H9 (cell line): ENCODE results near the gene MAP1S. TPM values are rescaled to one million over a fixed set of nuclear protein-coding genes. Genes with fewer than 3 reads are reported as not detected.

Experiments used
- DNase-seq: peaks from one replicate; pipeline ENCODE4 v3.0.0-alpha.2; 2017
- H2AFZ ChIP-seq: one replicate; pipeline ENCODE4 v1.6.1; 2013; ENCODE audit warnings: mild to moderate bottlenecking, low read length, control low read depth, moderate library complexity
- H2AK5ac ChIP-seq: 2 replicates; pipeline ENCODE4 v1.6.1; 2013; ENCODE audit warnings: low read length, control low read depth, mixed read lengths; ENCODE audit not compliant: insufficient read length
- H2BK120ac ChIP-seq: one replicate; pipeline ENCODE4 v1.6.1; 2013; ENCODE audit warnings: low read depth, mild to moderate bottlenecking, low read length, control low read depth, inconsistent platforms; ENCODE audit not compliant: poor library complexity, severe bottlenecking
- H2BK12ac ChIP-seq: 2 replicates; pipeline ENCODE4 v1.6.1; 2013; ENCODE audit warnings: low read length, control low read depth, mixed read lengths, low read depth; ENCODE audit not compliant: insufficient read length
- H2BK15ac ChIP-seq: 2 replicates; pipeline ENCODE4 v1.6.1; 2013; ENCODE audit warnings: low read depth, low read length, control low read depth
- H2BK20ac ChIP-seq: one replicate; pipeline ENCODE4 v1.6.1; 2013; ENCODE audit warnings: low read depth, mild to moderate bottlenecking, low read length, control low read depth, inconsistent platforms; ENCODE audit not compliant: poor library complexity, severe bottlenecking
- H2BK5ac ChIP-seq: 2 replicates; pipeline ENCODE4 v1.6.1; 2013; ENCODE audit warnings: low read length, control low read depth, mixed read lengths; ENCODE audit not compliant: insufficient read length
- H3K14ac ChIP-seq: 2 replicates; pipeline ENCODE4 v1.6.1; 2013; ENCODE audit warnings: low read length, control low read depth; ENCODE audit not compliant: insufficient read depth
- H3K18ac ChIP-seq: 2 replicates; pipeline ENCODE4 v1.6.1; 2013; ENCODE audit warnings: low read depth, mild to moderate bottlenecking, mixed read lengths, low read length, control low read depth; ENCODE audit not compliant: insufficient read length
- H3K23ac ChIP-seq: 2 replicates; pipeline ENCODE4 v1.6.1; 2013; ENCODE audit warnings: low read length, control low read depth, mixed read lengths, low read depth; ENCODE audit not compliant: insufficient read length
- H3K23me2 ChIP-seq: 2 replicates; pipeline ENCODE4 v1.6.1; 2013; ENCODE audit warnings: low read depth, mild to moderate bottlenecking, mixed read lengths, low read length, control low read depth; ENCODE audit not compliant: insufficient read length, poor library complexity, severe bottlenecking
- H3K27ac ChIP-seq: 2 replicates; pipeline ENCODE4 v1.5.1; 2013; ENCODE audit warnings: low read length, control low read depth, mixed read lengths, low read depth; ENCODE audit not compliant: insufficient read length
- H3K27me3 ChIP-seq: 2 replicates; pipeline ENCODE4 v1.6.1; 2013; ENCODE audit warnings: low read length, control low read depth, inconsistent platforms; ENCODE audit not compliant: insufficient read depth
- H3K4ac ChIP-seq: 2 replicates; pipeline ENCODE4 v1.6.1; 2013; ENCODE audit warnings: low read depth, mild to moderate bottlenecking, control low read depth, inconsistent platforms, low read length, moderate library complexity
- H3K4me1 ChIP-seq: 2 replicates; pipeline ENCODE4 v1.6.1; 2013; ENCODE audit warnings: low read length, control low read depth, inconsistent platforms; ENCODE audit not compliant: insufficient read depth
- H3K4me2 ChIP-seq: 2 replicates; pipeline ENCODE4 v1.6.1; 2013; ENCODE audit warnings: low read length, control low read depth, mixed read lengths; ENCODE audit not compliant: insufficient read length, insufficient read depth
- H3K56ac ChIP-seq: 2 replicates; pipeline ENCODE4 v1.6.1; 2013; ENCODE audit warnings: low read depth, mild to moderate bottlenecking, mixed read lengths, low read length, control low read depth; ENCODE audit not compliant: insufficient read length
- H3K79me1 ChIP-seq: 2 replicates; pipeline ENCODE4 v1.6.1; 2013; ENCODE audit warnings: low read depth, mild to moderate bottlenecking, moderate library complexity, low read length, control low read depth, inconsistent platforms; ENCODE audit not compliant: insufficient read depth, poor library complexity, severe bottlenecking
- H3K79me2 ChIP-seq: 2 replicates; pipeline ENCODE4 v1.6.1; 2013; ENCODE audit warnings: low read length, control low read depth, inconsistent platforms; ENCODE audit not compliant: insufficient read depth
- H3K9ac ChIP-seq: 2 replicates; pipeline ENCODE4 v1.6.1; 2013; ENCODE audit warnings: low read length, control low read depth, mixed read lengths; ENCODE audit not compliant: insufficient read length; ENCODE audit errors: extremely low read depth
- H3K9me3 ChIP-seq: one replicate; pipeline ENCODE4 v1.6.1; 2013; ENCODE audit warnings: low read depth, low read length, inconsistent platforms; ENCODE audit not compliant: control insufficient read depth
- H3T11ph ChIP-seq: one replicate; pipeline ENCODE4 v1.6.1; 2013; ENCODE audit warnings: mild to moderate bottlenecking, low read length, control low read depth, inconsistent platforms
- H4K20me1 ChIP-seq: one replicate; pipeline ENCODE4 v1.6.1; 2013; ENCODE audit not compliant: control insufficient read depth, insufficient read length, insufficient read depth
- H4K5ac ChIP-seq: 2 replicates; pipeline ENCODE4 v1.6.1; 2013; ENCODE audit warnings: low read depth, mild to moderate bottlenecking, mixed read lengths, low read length, control low read depth; ENCODE audit not compliant: insufficient read length
- H4K8ac ChIP-seq: replicated peaks from 2 replicates; pipeline ENCODE4 v1.6.1; 2013; ENCODE audit warnings: low read length, control low read depth, mixed read lengths, low read depth; ENCODE audit not compliant: insufficient read length
- H4K91ac ChIP-seq: 2 replicates; pipeline ENCODE4 v1.6.1; 2013; ENCODE audit warnings: low read depth, mild to moderate bottlenecking, moderate library complexity, mixed read lengths, low read length, control low read depth; ENCODE audit not compliant: insufficient read length
- H3K27ac Mint-ChIP-seq, 3 experiments: 2 replicates in 2 of 3; 3 replicates in 1 of 3; pipeline ENCODE4 v1.8.0; 2020 to 2021; ENCODE audit warnings: mixed read lengths in 3 of 3, mild to moderate bottlenecking in 1 of 3, moderate library complexity in 1 of 3
- H3K27me3 Mint-ChIP-seq: 2 replicates; pipeline ENCODE4 v1.8.0; 2021; ENCODE audit warnings: low read depth, mild to moderate bottlenecking, moderate library complexity, mixed read lengths
- H3K36me3 Mint-ChIP-seq, 3 experiments: 2 replicates in 2 of 3; 3 replicates in 1 of 3; pipeline ENCODE4 v1.8.0; 2020 to 2021; ENCODE audit warnings: low read depth in 3 of 3, mixed read lengths in 3 of 3; ENCODE audit not compliant: insufficient read depth in 1 of 3
- H3K4me1 Mint-ChIP-seq, 2 experiments: 2 replicates each; pipeline ENCODE4 v1.8.0; 2020; ENCODE audit warnings: mixed read lengths in 2 of 2
- H3K4me3 Mint-ChIP-seq, 2 experiments: 2 replicates in 1 of 2; 3 replicates in 1 of 2; pipeline ENCODE4 v1.8.0; 2020 to 2021; ENCODE audit warnings: mild to moderate bottlenecking in 2 of 2, mixed read lengths in 2 of 2, moderate library complexity in 1 of 2
- H3K9me3 Mint-ChIP-seq, 2 experiments: 2 replicates in 1 of 2; 3 replicates in 1 of 2; pipeline ENCODE4 v1.8.0; 2020; ENCODE audit warnings: mild to moderate bottlenecking in 2 of 2, mixed read lengths in 2 of 2, moderate library complexity in 1 of 2
- WGBS: extraction: QIAGEN DNeasy Blood & Tissue Kit; methylation state at CpG from one replicate; pipeline ENCODE4 v1.1.7; 2013; ENCODE audit warnings: missing lambda C conversion rate, low lambda C conversion rate, mixed read lengths; ENCODE audit not compliant: insufficient read length; ENCODE audit errors: extremely low coverage; 5-methylcytosine and 5-hydroxymethylcytosine counted together
- total RNA-seq: library from RNA; stranded (reverse); gene quantifications from 2 replicates; pipeline ENCODE4 v1.2.1, GENCODE V29; 2021
- TF ChIP-seq, protein P1 (sequence below): fragments of 200-600 bp; sonication (generic); conservative IDR thresholded peaks from 3 replicates; pipeline ENCODE4 v1.8.0; 2021; ENCODE audit warnings: antibody characterized with exemption, mild to moderate bottlenecking

Gene MAP1S
- total RNA-seq, 1 experiment from 2014 or later: 160 TPM

DNA sequence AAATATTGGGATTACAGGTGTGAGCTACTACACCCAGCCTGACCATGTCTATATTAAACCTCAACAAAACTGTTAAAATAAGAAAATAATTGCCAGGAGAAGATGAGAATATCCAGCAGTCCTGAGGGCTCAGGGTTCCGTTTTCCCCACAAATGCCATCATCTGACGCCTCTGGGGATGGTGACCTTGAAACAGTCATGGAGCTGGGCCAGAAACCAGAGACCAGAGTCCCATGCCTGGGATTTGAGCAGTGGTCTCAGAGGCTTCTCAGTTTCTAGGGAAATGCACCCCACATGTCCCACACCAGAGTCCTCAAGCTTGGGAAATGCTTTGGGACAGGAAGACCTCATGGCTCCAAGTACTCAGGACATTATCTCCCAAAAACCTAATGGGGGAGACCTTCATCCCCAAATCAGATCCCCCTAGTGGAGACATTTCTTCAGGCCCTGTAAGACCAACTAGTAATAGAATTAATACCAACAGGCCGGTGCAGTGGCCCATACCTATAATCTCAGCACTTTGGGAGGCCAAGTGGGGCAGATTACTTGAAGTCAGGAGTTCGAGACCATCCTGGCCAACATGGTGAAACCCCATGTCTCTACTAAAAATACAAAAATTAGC lies 2.9 kb upstream of the MAP1S start:
- Histone ChIP-seq H2BK20ac (no peak overlapping the region), H2BK120ac (no peak overlapping the region), H4K91ac (no peak overlapping the region), H2BK12ac (no peak overlapping the region), H3K18ac (no peak overlapping the region), H3K56ac (no peak overlapping the region), H3K79me2 (peaks cover 10% of the 10 kb centered on the region; the same call in 1 of the 2 replicates), H3K14ac (no peak overlapping the region), H2BK15ac (no peak overlapping the region), H3K9ac (no peak overlapping the region), H3K23me2 (peaks cover 6% of the 10 kb centered on the region), H4K5ac (no peak overlapping the region), H3K27me3 (no peaks in the 10 kb centered on the region), H4K20me1 (no peaks in the 10 kb centered on the region), H3K23ac (no peak overlapping the region), H2BK5ac (no peak overlapping the region), H3K4ac (no peak overlapping the region), H3K4me2 (no peak overlapping the region), H3K9me3 (no peaks in the 10 kb centered on the region), H3K79me1 (peaks cover 12% of the 10 kb centered on the region), H2AK5ac (no peak overlapping the region), H2AFZ (no peak overlapping the region), H3K4me1 (peaks cover 7% of the 10 kb centered on the region), H4K8ac (no peak overlapping the region), H3K27ac (no peak overlapping the region), H3T11ph (no peak overlapping the region)
- peaks cover 9 to 14% (median 12%) of the 10 kb centered on the region in 3 experiments; a peak in 6 of 7 replicates for H3K36me3 Mint-ChIP-seq
- H3K4me3 Mint-ChIP-seq: peak overlapping the region in 1 of 2 experiments; percentile 56; a peak in 1 of 5 replicates
- no peak overlapping the region for H3K27ac Mint-ChIP-seq
- H3K4me1 Mint-ChIP-seq: peaks cover 20 to 28% of the 10 kb centered on the region in 2 experiments
- WGBS: no CpG with 5 or more reads among the region's 4 CpGs
- no peak for DNase-seq
- no peaks in the 10 kb centered on the region; a peak in 1 of 5 replicates for H3K9me3 Mint-ChIP-seq
- H3K27me3 Mint-ChIP-seq: no peaks in the 10 kb centered on the region
- TF ChIP-seq, protein P1, sequence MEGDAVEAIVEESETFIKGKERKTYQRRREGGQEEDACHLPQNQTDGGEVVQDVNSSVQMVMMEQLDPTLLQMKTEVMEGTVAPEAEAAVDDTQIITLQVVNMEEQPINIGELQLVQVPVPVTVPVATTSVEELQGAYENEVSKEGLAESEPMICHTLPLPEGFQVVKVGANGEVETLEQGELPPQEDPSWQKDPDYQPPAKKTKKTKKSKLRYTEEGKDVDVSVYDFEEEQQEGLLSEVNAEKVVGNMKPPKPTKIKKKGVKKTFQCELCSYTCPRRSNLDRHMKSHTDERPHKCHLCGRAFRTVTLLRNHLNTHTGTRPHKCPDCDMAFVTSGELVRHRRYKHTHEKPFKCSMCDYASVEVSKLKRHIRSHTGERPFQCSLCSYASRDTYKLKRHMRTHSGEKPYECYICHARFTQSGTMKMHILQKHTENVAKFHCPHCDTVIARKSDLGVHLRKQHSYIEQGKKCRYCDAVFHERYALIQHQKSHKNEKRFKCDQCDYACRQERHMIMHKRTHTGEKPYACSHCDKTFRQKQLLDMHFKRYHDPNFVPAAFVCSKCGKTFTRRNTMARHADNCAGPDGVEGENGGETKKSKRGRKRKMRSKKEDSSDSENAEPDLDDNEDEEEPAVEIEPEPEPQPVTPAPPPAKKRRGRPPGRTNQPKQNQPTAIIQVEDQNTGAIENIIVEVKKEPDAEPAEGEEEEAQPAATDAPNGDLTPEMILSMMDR: peak; percentile 52
